HG03558 (cell line): Measurements from ENCODE around the gene TPPP2.

Experiments used
- ATAC-seq: cut with Tn5 transposase; IDR thresholded peaks from one replicate; pipeline ENCODE4 v1.9.1; 2021; ENCODE audit warnings: moderate number of reproducible peaks; ENCODE audit not compliant: unreplicated experiment; ENCODE audit errors: extremely low read depth

The TPPP2 gene

GRCh38 chr14:21016413-21017190 lies 13.4 kb upstream of the TPPP2 start:
- no peak for ATAC-seq

GRCh38 chr14:21017528-21018245 lies 12.3 kb upstream of the TPPP2 start:
- ATAC-seq: no peak

- ATAC-seq: no peak
Measured at GRCh38 chr14:21018286-21018685, 11.7 kb upstream of the TPPP2 start.

GRCh38 chr14:21018781-21019180 lies 11.2 kb upstream of the TPPP2 start:
- no peak for ATAC-seq

- no peak for ATAC-seq
Measured at GRCh38 chr14:21019366-21019765, 10.7 kb upstream of the TPPP2 start.

- ATAC-seq: no peak
Measured at GRCh38 chr14:21020977-21021545, 9.0 kb upstream of the TPPP2 start.

GRCh38 chr14:21022686-21023085 lies 7.3 kb upstream of the TPPP2 start:
- no peak for ATAC-seq

- no peak for ATAC-seq
Measured at GRCh38 chr14:21023174-21023573, 6.8 kb upstream of the TPPP2 start.

GRCh38 chr14:21023817-21024584 lies 6.0 kb upstream of the TPPP2 start:
- no peak for ATAC-seq

GRCh38 chr14:21024585-21025370 lies 5.2 kb upstream of the TPPP2 start, which contains the start of gene NDRG2:
Gene NDRG2, minus strand, starts transcription at chr14:21025061. Its CDS starts 1,746 bp downstream, at chr14:21023315.
- no peak for ATAC-seq

- ATAC-seq: no peak
Measured at GRCh38 chr14:21025371-21026273, 4.4 kb upstream of the TPPP2 start.

- no peak for ATAC-seq
Measured at GRCh38 chr14:21026274-21026987, 3.6 kb upstream of the TPPP2 start.

- no peak for ATAC-seq
Measured at GRCh38 chr14:21026988-21027315, 3.1 kb upstream of the TPPP2 start.

GRCh38 chr14:21030531-21030930 lies 514 bp downstream of the TPPP2 start:
- no peak for ATAC-seq

GRCh38 chr14:21032326-21033132 lies 2.5 kb downstream of the TPPP2 start:
- no peak for ATAC-seq

- ATAC-seq: no peak
Measured at GRCh38 chr14:21033133-21033698, 3.2 kb downstream of the TPPP2 start.

GRCh38 chr14:21034707-21035106 lies 4.7 kb downstream of the TPPP2 start, which contains the start of gene RNASE13:
Gene RNASE13, minus strand, starts transcription at chr14:21034807. Its CDS starts 519 bp downstream, at chr14:21034288.
- no peak for ATAC-seq
